CD4-positive, alpha-beta memory T cell (primary cell): ENCODE results near the gene PRXL2B. TPM values are rescaled to one million over a fixed set of nuclear protein-coding genes. Genes with fewer than 3 reads are reported as not detected.
A peak's percentile ranks its signal among the peaks of the same experiment; 100 is the strongest.

Experiments used
- CTCF ChIA-PET: fragments of 350-600 bp; sonication (Branson Sonifier 250); formaldehyde crosslinking; loops from one replicate; lab custom pipeline; 2021; ENCODE audit warnings: inconsistent platforms; ENCODE audit not compliant: partially characterized antibody; lab: Charles Lee
- POLR2A ChIA-PET: fragments of 350-600 bp; sonication (Branson Sonifier 250); formaldehyde crosslinking; loops from one replicate; lab custom pipeline; 2021; ENCODE audit not compliant: partially characterized antibody; lab: Charles Lee
- DNase-seq, 5 donors: peaks; one replicate each; pipeline versions ENCODE4 v3.0.0 to v3.0.0-alpha.2; 2020 to 2022; ENCODE audit warnings: mixed read lengths in 1 of 5
- H3K27ac ChIP-seq: one replicate; pipeline ENCODE4 v1.7.0; 2013; ENCODE audit warnings: low read depth, low read length
- H3K27me3 ChIP-seq: 2 replicates; pipeline ENCODE4 v1.7.0; 2013; ENCODE audit warnings: mild to moderate bottlenecking, low read length, moderate library complexity; ENCODE audit not compliant: insufficient read depth
- H3K36me3 ChIP-seq: 2 replicates; pipeline ENCODE4 v1.7.0; 2013; ENCODE audit warnings: mild to moderate bottlenecking, low read length, moderate library complexity; ENCODE audit not compliant: insufficient read depth
- H3K4me1 ChIP-seq: 2 replicates; pipeline ENCODE4 v1.7.0; 2013; ENCODE audit warnings: mild to moderate bottlenecking, low read length, moderate library complexity; ENCODE audit not compliant: insufficient read depth
- H3K4me3 ChIP-seq, 2 donors: one replicate each; pipeline ENCODE4 v1.7.0; 2013; ENCODE audit warnings: low read length in 2 of 2, mild to moderate bottlenecking in 1 of 2
- H3K9me3 ChIP-seq, 2 donors: one replicate each; pipeline ENCODE4 v1.7.0; 2013; ENCODE audit warnings: low read length in 2 of 2, control low read depth in 1 of 2; ENCODE audit not compliant: control insufficient read depth in 1 of 2
- H3K27ac Mint-ChIP-seq, 7 donors: one replicate each; pipeline ENCODE4 v1.8.0; 2020 to 2021; ENCODE audit warnings: mixed read lengths in 7 of 7, mild to moderate bottlenecking in 6 of 7, inconsistent platforms in 3 of 7, moderate library complexity in 3 of 7
- H3K27me3 Mint-ChIP-seq, 2 donors: one replicate each; pipeline ENCODE4 v1.8.0; 2020 to 2021; ENCODE audit warnings: mixed read lengths in 2 of 2
- H3K36me3 Mint-ChIP-seq, 2 donors: one replicate each; pipeline ENCODE4 v1.8.0; 2020 to 2021; ENCODE audit warnings: mixed read lengths in 2 of 2, inconsistent platforms in 1 of 2, mild to moderate bottlenecking in 1 of 2
- H3K4me1 Mint-ChIP-seq, 4 donors: one replicate each; pipeline ENCODE4 v1.8.0; 2020 to 2021; ENCODE audit warnings: mixed read lengths in 4 of 4, mild to moderate bottlenecking in 1 of 4
- H3K4me3 Mint-ChIP-seq, 8 donors: one replicate each; pipeline ENCODE4 v1.8.0; 2020 to 2021; ENCODE audit warnings: mixed read lengths in 8 of 8, mild to moderate bottlenecking in 7 of 8, moderate library complexity in 6 of 8, inconsistent platforms in 3 of 8
- H3K9me3 Mint-ChIP-seq, 8 donors: one replicate each; pipeline ENCODE4 v1.8.0; 2020 to 2021; ENCODE audit warnings: mixed read lengths in 8 of 8, mild to moderate bottlenecking in 5 of 8, inconsistent platforms in 3 of 8, moderate library complexity in 1 of 8
- intact Hi-C: fragments of 100-400 bp; cut with micrococcal nuclease; formaldehyde crosslinking; loops from one replicate; pipeline ENCODE4 v1.15.1; 2023
- polyA plus RNA-seq, 2 donors: library from polyadenylated mRNA; unstranded; fragments of 300-500 nt; fragmentation: Illumina TruSeq; gene quantifications; one replicate each; pipeline ENCODE4 v1.2.3, GENCODE V29; 2021
- total RNA-seq, 2 experiments: library from RNA; stranded (reverse); gene quantifications; one replicate each; pipeline ENCODE4 v1.2.3, GENCODE V29; 2021

The PRXL2B gene, protein sequence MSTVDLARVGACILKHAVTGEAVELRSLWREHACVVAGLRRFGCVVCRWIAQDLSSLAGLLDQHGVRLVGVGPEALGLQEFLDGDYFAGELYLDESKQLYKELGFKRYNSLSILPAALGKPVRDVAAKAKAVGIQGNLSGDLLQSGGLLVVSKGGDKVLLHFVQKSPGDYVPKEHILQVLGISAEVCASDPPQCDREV
- total RNA-seq (10 to 100 TPM; 26.5 to 27.2 TPM), polyA plus RNA-seq (10 to 100 TPM; 21.4 to 23.5 TPM)

DNA sequence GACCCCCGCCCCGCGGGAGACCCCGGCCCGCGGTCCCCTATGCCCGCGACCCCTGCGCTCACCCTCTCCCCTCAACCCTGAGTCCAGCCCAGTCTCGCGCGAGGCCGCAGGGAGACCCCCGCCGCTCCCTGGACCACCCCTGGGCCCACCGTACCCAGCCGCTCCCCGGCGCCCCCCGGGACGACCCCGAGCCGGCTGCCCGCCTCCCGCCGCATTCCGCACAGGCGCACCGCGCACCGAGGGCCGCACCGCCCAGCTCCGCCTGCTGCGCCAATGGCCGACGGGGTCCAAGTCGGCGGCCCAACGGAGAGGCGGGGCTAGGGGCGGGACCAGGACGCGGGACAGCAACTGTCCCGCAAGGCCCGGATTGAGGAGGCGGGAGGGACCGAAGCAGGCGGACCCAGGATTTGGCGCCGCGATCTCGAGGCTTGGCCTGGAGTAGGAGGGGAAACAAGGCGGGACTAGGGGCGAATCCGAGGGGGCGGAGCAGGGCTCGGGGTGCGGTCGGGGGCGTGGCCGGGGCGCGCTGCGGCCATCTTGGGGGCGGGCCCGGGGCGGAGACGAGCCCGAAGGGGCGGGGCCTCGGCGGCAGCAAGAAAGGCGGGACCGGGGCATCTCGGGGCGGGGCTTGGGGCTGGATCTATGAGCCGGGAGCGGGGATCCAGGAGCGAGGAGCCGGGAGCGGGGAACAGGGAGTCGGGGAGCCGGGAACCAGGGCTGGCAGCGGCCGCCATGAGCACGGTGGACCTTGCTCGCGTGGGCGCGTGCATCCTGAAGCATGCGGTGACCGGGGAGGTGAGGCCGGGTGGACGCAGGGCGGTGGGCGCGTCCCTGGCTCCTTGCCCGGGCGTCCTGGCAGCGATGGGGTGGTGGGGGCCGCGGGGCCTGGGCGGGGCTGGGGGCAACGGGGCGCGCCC lies at the start of gene PRXL2B:
PRXL2B (plus strand) TSS at position 624 of the 917 bp plus-strand sequence; CDS start at position 733, 109 bp downstream.
- intact Hi-C loops: loop anchor here (1.0 to 2.0 kb wide), 7 partner anchors 8 to 392 kb away; partner anchors contain the start of genes FAAP20, MORN1, PANK4 and PEX10
- POLR2A ChIA-PET: interaction anchor here (0.7 to 7.1 kb wide), 24 partner anchors 9 to 397 kb away, joined by 3 to 189 read pairs (median 6); partner anchors contain the start of genes MORN1, PANK4, PEX10 and RER1
- H3K36me3 ChIP-seq: no peaks in the 10 kb centered on the region
- Mint-ChIP-seq H3K36me3 (peaks cover 0 to 13% of the 10 kb centered on the region in 2 donors), H3K9me3 (no peaks in the 10 kb centered on the region), H3K4me3 (peak within 1 kb of the TSS; percentile 87 to 98 (median 92)), H3K4me1 (peaks cover 22 to 56% (median 36%) of the 10 kb centered on the region in 4 donors), H3K27ac (peak within 1 kb of the TSS; percentile 95 to 99 (median 97)), H3K27me3 (no peaks in the 10 kb centered on the region)
- peak within 1 kb of the TSS; percentile 52 to 72 for H3K4me3 ChIP-seq
- no peaks in the 10 kb centered on the region for H3K9me3 ChIP-seq
- H3K27me3 ChIP-seq: no peaks in the 10 kb centered on the region
- CTCF ChIA-PET: interaction anchor here (0.8 to 4.7 kb wide), 12 partner anchors 9 to 391 kb away, joined by 3 to 37 read pairs (median 6); partner anchors contain the start of genes FAAP20, PANK4 and TNFRSF14
- peak within 1 kb of the TSS; percentile 90 for H3K27ac ChIP-seq
- peak; percentile 95 to 98 (median 95) for DNase-seq
- peaks cover 42% of the 10 kb centered on the region for H3K4me1 ChIP-seq

DNA sequence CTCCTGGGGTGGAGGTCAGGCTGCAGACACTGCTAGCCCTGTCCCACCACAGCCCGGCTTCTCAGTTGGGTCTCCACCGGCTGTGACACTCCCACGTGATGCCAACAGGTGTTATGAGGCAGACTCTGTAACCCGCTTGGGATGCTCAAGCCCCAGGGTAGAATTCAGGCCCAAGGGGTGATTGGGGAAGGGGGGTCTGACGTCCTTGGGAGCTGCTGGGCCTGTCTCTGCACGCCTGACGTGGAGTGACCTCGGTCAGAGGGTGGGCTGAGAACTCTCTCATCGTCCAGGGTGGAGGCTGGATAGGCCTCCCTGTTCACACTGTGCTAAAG lies 48.8 kb upstream of the PRXL2B start:
- H3K4me1 Mint-ChIP-seq: peaks cover 2 to 8% (median 3%) of the 10 kb centered on the region in 4 donors
- ChIA-PET POLR2A (interaction anchor here (0.7 kb wide), 1 partner anchor 10 kb away, joined by 3 read pairs; no protein-coding TSS in a partner anchor), CTCF (no interaction called here)
- Histone ChIP-seq H3K36me3 (no peaks in the 10 kb centered on the region), H3K27ac (no peak overlapping the region), H3K4me3 (no peak overlapping the region), H3K27me3 (no peaks in the 10 kb centered on the region), H3K4me1 (peaks cover 6% of the 10 kb centered on the region), H3K9me3 (no peaks in the 10 kb centered on the region)
- intact Hi-C loops: no loop called here
- no peaks in the 10 kb centered on the region for H3K36me3 Mint-ChIP-seq
- H3K27ac Mint-ChIP-seq: no peak overlapping the region
- no peak overlapping the region for H3K4me3 Mint-ChIP-seq
- no peaks in the 10 kb centered on the region for H3K9me3 Mint-ChIP-seq
- DNase-seq: no peak
- peaks cover 7 to 11% of the 10 kb centered on the region in 2 donors for H3K27me3 Mint-ChIP-seq

DNA sequence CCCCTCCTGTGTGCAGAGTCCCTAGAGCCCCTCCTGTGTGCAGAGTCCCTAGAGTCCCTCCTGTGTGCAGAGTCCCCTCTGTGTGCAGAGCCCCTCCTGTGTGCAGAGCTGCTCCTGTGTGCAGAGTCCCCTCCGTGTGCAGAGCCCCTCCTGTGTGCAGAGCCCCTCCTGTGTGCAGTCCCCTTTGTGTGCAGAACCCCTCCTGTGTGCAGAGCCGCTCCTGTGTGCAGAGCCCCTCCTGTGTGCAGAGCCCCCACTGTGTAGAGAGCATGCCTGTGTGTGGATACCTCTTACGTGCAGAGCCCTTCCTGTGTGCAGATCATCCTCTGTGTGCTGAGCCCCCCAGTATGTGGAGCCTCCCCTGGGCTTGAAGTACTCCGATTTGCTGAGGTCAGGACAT lies 48.2 kb upstream of the PRXL2B start:
- peaks cover 6% of the 10 kb centered on the region for H3K4me1 ChIP-seq
- ChIA-PET POLR2A (interaction anchor here (1.1 to 2.4 kb wide), 3 partner anchors 10 to 15 kb away, joined by 3 to 8 read pairs (median 3); partner anchors contain the start of gene PANK4), CTCF (no interaction called here)
- no peaks in the 10 kb centered on the region for H3K9me3 ChIP-seq
- Mint-ChIP-seq H3K36me3 (no peaks in the 10 kb centered on the region), H3K4me1 (peaks cover 2 to 8% (median 3%) of the 10 kb centered on the region in 4 donors), H3K4me3 (no peak overlapping the region), H3K9me3 (no peaks in the 10 kb centered on the region), H3K27me3 (peaks cover 5 to 9% of the 10 kb centered on the region in 2 donors), H3K27ac (no peak overlapping the region)
- DNase-seq: no peak
- H3K36me3 ChIP-seq: no peaks in the 10 kb centered on the region
- H3K27ac ChIP-seq: no peak overlapping the region
- intact Hi-C loops: no loop called here
- H3K4me3 ChIP-seq: no peak overlapping the region
- H3K27me3 ChIP-seq: no peaks in the 10 kb centered on the region

DNA sequence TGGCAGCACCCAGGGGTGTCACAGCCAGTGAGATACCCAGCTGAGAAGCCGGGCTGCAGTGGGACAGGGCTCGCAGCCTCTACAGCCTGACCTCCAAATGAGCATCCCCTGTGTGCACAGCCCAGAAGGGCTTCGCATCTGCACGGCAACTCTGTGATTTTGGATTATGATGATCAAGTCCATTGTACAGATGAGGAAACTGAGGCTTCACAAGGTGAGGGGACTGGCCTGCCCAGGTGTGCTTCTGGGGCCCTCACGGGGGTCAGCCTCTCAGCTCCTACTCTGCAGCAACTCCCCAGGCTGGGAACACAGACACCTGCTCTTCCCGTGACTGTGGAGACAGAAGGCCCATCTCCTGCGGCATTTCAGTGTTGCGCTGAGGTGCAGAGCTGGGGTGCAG lies 47.7 kb upstream of the PRXL2B start:
- POLR2A ChIA-PET: interaction anchor here (1.0 to 2.4 kb wide), 4 partner anchors 9 to 46 kb away, joined by 3 to 8 read pairs (median 3); partner anchors contain the start of gene PANK4
- CTCF ChIA-PET: interaction anchor here (0.7 to 1.0 kb wide), 2 partner anchors 12 to 23 kb away, joined by 3 to 5 read pairs; partner anchors contain the start of gene PANK4
- Histone ChIP-seq H3K27me3 (no peaks in the 10 kb centered on the region), H3K4me1 (peaks cover 10% of the 10 kb centered on the region), H3K36me3 (no peaks in the 10 kb centered on the region), H3K27ac (no peak overlapping the region), H3K4me3 (no peak overlapping the region), H3K9me3 (no peaks in the 10 kb centered on the region)
- Mint-ChIP-seq H3K9me3 (no peaks in the 10 kb centered on the region), H3K36me3 (no peaks in the 10 kb centered on the region), H3K27ac (no peak overlapping the region), H3K4me1 (peaks cover 2 to 8% (median 3%) of the 10 kb centered on the region in 4 donors), H3K4me3 (no peak overlapping the region), H3K27me3 (peaks cover 5 to 7% of the 10 kb centered on the region in 2 donors)
- DNase-seq: no peak
- intact Hi-C loops: no loop called here

DNA sequence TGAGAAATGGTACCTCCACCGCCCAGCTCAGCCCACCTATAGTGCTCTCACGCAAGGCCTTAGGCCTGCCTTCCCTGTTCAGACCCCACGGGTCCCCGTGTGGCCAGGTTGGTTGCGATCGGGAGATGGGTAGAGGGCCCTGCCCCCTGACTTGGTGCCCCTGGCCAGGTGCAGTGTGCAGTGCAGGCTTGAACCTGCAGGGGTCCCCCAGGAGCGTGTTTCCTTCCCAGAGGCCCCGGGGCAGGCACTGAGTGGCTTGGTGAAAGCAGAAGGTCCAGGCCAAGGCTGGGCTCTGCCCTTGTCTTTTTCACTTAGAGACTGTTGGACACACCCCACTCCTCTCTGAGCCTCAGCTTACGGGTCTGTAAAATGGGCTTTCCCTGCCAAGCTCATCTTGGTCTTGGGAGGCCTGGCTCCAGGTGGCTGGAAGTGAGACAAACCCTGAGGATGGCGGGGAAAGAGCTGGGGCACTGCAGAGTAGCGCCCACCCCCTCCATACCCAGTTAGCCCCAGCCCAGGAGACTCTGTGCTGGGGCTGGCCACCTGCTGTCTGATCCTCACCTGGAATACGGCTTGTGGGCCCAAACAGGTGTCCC lies 47.2 kb upstream of the PRXL2B start:
- no peaks in the 10 kb centered on the region for H3K27me3 ChIP-seq
- ChIA-PET POLR2A (interaction anchor here (1.0 to 10.5 kb wide), 6 partner anchors 9 to 46 kb away, joined by 3 to 367 read pairs (median 3); partner anchors contain the start of genes HES5 and PANK4), CTCF (interaction anchor here (0.7 to 1.0 kb wide), 2 partner anchors 13 to 22 kb away, joined by 3 to 5 read pairs; partner anchors contain the start of gene PANK4)
- no peak overlapping the region for H3K4me3 Mint-ChIP-seq
- no peaks in the 10 kb centered on the region for H3K9me3 ChIP-seq
- no peaks in the 10 kb centered on the region for H3K9me3 Mint-ChIP-seq
- H3K27ac ChIP-seq: no peak overlapping the region
- peaks cover 4 to 5% of the 10 kb centered on the region in 2 donors for H3K27me3 Mint-ChIP-seq
- no peaks in the 10 kb centered on the region for H3K36me3 ChIP-seq
- no peaks in the 10 kb centered on the region for H3K36me3 Mint-ChIP-seq
- DNase-seq: peak in 2 of 5 donors; percentile 20 to 22
- H3K4me1 ChIP-seq: peaks cover 15% of the 10 kb centered on the region
- no peak overlapping the region for H3K27ac Mint-ChIP-seq
- intact Hi-C loops: no loop called here
- peaks cover 2 to 8% (median 3%) of the 10 kb centered on the region in 4 donors for H3K4me1 Mint-ChIP-seq
- H3K4me3 ChIP-seq: no peak overlapping the region

DNA sequence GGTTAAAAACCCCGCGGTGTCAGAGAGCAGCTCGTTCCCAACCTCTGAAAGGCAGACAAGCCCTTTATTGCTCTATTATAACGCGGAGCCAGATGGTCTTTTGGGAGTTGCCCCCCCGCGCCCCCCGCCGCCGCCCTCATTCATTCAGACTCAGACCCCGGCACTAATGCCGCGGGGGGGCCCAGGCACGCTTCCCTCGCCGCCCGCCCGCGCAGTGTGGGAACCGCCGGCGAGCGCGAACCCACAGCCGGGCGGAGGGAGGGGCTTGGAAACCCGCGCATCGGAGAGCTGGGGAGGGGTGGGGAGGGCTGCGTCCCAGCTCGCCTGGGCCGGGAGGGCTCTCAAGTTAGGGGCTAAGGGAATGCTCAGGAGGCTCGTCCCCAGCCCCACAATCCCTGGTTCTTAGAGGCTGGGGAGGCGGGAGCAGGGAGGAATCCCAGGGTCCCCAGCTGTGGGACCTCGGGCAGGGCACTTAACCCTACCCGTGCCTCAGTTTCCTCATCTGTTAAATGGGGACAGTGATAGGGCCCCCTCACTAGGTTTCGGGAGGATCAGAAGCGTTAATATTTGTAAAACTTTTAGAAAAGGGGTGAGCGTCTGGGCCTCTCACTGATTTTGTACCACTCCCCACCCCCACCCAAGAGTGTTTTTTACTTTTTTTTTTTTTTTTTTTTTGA lies 45.6 kb upstream of the PRXL2B start:
- CTCF ChIA-PET: interaction anchor here (1.4 kb wide), 1 partner anchor 17 kb away, joined by 4 read pairs; no protein-coding TSS in a partner anchor

More for the DNA sequence above, 45.6 kb upstream of the PRXL2B start:
- H3K4me1 Mint-ChIP-seq: peaks cover 2 to 8% (median 4%) of the 10 kb centered on the region in 4 donors
- POLR2A ChIA-PET: interaction anchor here (1.4 to 10.5 kb wide), 3 partner anchors 7 to 43 kb away, joined by 3 to 367 read pairs (median 8); partner anchors contain the start of genes HES5 and PANK4
- peaks cover 1 to 3% of the 10 kb centered on the region in 2 donors for H3K27me3 Mint-ChIP-seq
- Histone ChIP-seq H3K27ac (no peak overlapping the region), H3K36me3 (no peaks in the 10 kb centered on the region), H3K9me3 (no peaks in the 10 kb centered on the region), H3K4me1 (peaks cover 25% of the 10 kb centered on the region), H3K4me3 (no peak overlapping the region), H3K27me3 (no peaks in the 10 kb centered on the region)
- H3K9me3 Mint-ChIP-seq: no peaks in the 10 kb centered on the region
- H3K27ac Mint-ChIP-seq: no peak overlapping the region
- intact Hi-C loops: loop anchor here (10.0 kb wide), 1 partner anchor 236 kb away; no protein-coding TSS in a partner anchor
- no peaks in the 10 kb centered on the region for H3K36me3 Mint-ChIP-seq
- H3K4me3 Mint-ChIP-seq: no peak overlapping the region
- DNase-seq: no peak
